Inflammatory macrophage (primary cell): ENCODE measurements around the gene BBIP1.

Experiments used
- DNase-seq, 2 donors: peaks; one replicate each; pipeline ENCODE4 v3.0.0-alpha.2; 2020 to 2022

BBIP1 gene

DNA sequence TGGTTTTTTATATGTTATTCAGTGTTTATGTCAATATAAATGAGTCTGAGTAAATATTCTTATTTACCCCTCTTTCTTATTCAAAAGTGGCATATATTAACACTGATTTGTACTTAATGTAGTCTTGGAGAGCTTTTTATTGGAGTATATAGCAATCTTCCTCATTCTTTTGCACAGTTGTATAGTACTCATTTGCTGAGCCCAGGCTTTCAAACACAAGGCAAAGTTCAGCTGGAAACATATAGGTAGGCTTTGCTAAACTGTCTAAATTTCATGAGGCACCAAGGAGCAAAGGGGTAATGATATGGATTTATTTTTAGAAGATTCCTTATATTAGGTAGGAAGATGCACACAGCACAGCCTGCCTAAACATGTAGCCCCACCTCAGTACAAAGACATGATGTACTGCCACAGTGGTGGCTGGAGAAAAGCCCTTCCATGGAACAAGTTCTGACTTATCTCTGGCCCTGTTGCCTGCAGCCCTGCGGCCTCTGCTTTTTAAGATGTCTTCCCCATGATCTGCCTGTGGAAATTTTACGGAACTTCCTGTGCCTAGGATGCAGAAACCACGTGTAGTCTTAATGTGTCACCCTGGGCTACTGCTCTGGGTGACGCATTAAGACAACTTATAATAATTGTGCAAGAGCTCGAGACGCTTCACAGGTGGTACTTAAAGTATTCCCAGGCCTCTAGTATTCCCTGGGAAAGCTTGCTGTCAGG lies 56.9 kb downstream of the BBIP1 start:
- DNase-seq, result peak; percentile 86 to 90

DNA sequence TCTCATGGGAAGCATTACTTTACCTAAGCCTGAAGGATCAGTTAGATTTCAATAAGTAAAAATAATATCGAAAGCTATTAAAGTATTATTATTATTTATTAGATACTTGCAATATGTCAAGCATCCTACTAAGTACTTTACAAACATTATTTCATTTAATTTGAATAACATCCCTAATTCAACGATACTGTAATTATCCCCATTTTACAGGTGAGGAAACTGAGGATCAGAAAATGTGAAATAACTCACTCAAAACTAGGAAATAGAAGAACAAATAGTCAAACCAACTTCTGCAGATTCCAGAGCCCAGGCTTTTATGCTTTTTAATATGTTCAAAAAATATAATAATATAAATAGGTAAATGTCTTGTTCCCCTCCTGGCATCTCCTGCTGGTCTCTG lies 57.5 kb downstream of the BBIP1 start:
- DNase-seq, result no peak

DNA sequence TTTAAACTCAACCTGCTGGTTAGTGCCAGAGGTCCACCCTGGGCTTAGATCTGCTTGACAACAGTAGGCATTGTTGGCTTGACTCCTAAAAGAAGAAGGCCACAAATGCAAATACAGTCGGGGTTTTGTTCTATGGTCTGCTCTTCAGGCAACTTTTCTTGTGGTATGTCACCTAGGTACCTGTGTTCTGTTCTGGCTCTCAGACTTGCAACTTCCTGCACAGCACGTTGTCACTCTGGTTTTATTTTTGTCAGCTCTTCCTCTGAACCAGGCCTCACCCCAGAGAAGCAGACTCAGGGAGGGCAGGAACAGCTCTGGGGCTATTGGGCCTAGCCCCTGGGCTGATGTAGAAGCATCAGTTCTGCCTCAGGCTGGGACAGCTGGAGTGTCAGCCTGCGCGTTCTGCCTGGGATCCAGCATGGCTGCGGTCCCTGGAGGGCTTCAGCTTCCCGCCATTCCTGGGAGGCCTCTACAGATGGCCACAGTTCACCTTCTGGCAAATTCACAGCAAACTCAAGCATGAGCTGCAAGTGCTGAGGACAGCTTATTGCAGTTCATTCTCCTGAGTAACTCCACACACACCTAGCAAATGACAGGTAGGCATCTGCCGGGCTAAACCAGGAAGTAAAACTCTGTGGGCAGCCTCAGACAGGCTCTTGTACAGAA lies 58.3 kb downstream of the BBIP1 start:
- DNase-seq, result no peak

DNA sequence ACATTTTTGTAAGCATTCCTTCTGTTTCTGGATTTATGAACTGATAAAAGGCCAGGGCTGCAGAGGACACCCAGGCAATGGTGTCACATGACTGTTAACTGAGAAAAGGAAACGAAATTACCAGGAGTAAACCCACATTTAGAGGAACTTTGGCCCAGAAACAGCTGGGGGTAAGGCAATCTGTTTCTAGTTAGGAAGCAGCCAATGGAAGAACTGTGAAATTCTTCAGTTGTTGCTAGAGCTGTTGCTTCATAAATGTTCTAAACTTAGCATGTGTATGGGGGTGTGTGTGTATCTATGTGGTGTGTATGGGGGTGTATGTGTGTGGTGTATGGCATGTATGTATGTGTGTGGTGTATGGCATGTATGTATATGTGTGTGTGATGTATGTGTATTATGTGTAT lies 59.0 kb downstream of the BBIP1 start:
- peak; percentile 90 to 92 for DNase-seq

DNA sequence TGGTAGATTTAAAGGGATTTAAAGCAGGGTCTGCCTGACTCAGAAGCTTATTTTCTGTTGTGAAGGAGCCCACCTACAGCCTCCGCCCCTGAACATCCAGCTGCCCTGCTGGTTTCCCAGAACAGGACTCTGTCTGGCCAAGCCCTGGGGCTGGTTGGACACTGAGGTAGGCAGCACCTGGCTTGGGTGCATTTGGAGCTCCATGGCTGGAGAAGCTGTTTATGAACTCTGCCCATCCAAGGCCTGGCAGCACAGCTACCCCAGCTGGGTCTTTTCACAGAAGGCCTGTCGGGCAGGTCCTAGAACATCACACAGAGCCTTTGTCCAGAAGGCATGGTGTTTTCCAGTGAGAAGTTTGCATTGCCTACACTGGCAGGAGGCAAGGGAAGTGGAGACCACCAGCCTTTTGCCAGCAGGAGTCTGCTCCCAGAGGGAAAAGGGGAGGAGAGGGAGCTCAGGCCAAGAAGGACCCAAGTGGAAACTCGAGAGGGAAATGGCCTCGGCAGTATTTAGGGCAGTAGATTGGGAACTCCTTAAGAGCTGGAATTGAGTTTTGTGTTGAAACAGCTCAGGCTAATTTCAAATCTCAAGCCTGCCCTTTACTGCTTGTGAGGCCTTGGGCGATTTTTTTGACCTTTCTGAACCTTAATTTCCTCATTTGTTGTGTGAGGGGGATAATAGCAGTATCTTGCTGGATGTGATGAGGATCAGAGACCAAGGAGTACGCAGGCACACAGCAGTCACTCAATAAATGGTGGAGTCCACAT lies 59.6 kb downstream of the BBIP1 start:
- DNase-seq, result peak; percentile 79 to 85

DNA sequence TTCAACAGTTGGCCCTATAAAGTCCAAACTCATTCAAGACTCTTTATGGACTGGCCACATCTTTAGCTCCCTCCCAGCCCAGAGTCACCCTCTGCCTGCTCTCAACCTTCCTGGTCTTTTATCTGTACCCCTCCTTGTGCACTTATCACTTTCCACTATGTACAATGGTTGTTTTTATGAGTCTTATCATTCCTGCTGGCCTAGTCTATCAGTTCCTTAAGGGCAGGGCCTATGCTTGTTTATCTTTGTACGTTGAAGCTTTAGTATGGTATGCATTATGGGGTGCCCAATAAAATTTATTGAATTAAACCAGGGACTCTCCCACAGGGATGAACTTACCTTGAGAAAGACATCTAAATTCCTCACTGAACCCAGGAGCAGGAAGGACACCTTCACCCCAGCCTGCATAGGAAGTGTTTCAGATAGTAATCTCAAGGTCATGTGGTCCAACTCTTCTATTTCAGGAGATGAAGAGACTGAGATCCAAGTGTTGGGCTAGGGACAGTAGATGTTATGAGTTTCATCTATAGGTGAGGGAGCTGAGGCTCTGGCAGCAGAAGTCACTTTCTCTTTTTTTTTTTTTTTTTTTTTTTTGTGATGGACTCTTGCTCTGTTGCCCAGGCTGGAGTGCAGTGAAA lies 60.6 kb downstream of the BBIP1 start:
- DNase-seq, result no peak

DNA sequence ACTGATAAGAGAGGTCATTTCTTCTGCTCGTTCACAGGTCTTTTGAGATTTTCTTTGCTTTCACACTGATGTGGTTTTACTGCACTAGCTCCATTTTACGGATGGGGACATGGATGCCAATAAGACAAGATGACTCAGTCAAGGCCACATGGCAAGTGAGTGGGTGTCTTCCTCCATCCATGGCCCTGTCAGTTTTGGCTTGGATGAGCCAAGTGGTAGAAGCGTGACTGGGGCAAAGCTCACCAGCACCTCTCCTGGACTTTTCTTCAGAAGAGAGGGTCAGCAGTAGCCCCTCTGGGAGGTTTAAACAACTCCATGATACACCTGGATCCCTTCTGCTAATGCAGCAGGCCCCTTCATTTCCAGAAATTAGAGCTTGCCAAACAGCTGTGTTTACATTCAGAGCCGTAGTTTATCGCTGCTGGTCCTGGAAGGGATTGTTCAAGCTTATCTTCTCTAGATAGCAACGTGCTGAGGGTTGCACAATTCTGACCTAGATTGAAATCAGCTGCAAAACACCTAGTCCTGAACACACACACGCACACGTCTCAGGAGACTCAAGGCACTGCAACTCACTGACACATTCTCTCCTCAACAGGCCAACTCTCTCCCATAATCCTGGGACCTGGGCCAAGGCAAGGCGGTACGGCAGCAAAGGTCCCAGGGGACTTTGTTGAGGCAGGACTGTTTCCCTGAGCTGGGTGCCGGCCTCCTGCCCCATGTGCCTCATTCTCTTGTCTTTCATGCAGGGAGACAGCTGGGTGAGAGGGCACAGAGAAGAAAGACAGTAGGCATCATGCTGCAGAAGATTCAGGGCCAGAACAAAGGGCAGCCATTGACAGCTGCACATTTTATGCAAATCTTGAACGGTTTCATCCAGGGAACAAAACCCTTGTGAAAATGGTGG lies 61.5 kb downstream of the BBIP1 start:
- peak; percentile 68 to 86 for DNase-seq

DNA sequence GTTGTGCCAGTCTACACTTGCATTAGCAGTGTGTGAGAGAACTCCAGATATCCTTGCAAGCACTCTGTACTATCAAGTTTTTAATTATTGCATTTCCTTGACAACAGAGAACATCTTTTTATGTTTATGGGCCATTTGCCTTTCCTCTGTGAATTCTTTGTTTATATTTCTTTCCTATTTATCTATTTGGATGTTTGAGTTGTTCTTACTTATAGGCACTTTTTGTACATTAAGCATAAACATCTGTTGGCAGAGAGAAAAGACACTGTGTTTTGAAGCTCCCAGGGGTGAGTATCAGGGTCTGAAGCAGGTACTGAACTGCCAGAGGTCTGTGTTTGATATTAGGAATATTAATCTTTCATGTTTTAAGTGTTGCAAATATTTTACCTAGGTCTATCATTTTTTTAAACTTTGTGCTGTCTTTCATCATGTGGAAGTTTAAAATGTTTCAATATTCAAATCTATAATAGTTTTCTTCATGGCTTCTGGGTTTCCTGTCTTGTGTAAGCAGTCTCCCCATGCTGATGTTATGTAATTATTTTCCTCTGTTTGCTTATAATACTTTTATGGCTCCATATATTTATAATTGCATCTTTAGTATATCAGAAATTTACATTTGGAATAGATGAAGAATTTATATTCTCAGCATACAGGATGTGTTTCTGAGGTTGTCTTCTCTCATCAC lies 64.9 kb downstream of the BBIP1 start:
- peak in 1 of 2 donors; percentile 52 for DNase-seq

DNA sequence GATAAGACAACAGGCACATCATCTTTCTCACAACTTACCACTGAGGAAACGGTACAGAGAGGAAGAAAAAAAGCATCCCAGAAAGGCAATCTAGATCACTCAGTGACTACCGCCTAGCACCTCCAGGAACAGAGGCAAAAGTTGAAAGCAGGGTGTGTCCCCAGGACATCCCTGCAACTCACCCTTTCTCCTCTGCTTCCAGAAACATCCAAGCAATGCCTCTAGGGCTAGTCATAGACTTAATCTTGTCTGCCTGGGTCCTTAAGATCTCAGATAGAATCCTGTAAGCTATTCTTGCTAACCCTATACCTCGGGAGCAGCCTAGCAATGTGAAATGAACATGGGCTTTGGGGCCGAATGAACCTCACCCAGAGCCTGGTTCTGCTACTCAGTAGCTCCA lies 66.0 kb downstream of the BBIP1 start:
- DNase-seq, result no peak

DNA sequence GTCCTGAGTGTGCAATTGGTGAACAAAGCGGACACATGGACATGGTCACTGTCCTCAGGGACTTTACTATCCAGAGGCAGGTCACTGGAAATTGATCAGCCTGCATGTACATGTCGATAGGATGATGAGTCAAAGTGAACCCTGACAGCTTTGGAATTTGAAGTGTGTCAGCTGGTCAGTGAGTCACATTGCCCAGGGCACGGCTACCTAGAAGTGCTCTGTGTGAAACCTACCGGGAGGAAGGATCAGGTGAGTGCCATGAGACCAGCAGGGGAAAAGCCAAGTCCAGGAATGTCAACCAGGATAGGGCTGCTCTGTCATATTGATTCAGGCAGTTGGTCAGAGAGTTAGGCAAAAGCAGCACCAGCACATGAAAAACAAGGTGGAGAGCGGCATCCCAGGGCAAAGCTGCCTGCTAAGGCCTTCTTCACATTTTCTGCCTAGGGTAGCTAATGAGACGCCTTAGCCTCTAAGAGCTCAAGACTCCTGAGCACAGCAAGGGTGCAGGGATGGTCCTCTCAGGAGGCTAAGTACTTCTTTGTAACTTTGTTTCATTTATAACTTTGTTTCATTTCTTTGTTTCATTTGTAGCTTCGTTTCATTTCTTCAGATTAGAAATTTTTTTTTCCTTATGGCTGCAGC lies 66.6 kb downstream of the BBIP1 start:
- DNase-seq, result no peak

DNA sequence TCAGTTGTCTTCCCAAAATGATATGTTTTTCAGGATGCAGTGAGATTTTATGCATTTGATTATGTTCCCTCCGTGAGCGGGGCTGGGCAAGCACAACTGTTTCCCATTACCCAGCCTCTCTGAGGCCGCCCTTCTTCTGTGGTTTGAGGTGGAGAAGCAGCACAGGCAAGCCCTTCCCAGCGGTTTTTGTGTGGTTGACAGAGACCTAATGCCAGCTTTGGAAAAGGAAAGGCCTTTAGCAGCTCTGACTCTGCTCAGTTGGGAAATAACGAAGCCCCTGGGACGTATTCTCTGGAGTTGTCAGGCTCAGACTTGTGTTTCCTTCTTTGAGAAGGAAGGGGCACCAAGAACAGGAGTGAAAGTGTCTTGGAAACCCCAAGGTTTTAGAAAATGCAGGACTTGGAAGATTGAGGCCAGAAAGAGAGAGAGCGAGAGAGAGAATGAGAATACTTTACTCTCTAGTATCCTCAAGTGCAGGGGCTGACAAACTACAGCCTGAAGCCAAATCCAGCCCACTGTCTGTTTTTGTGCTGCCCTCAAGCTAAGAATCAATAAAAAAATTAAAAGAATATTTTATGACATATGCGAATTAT lies 67.9 kb downstream of the BBIP1 start:
- DNase-seq, result no peak

DNA sequence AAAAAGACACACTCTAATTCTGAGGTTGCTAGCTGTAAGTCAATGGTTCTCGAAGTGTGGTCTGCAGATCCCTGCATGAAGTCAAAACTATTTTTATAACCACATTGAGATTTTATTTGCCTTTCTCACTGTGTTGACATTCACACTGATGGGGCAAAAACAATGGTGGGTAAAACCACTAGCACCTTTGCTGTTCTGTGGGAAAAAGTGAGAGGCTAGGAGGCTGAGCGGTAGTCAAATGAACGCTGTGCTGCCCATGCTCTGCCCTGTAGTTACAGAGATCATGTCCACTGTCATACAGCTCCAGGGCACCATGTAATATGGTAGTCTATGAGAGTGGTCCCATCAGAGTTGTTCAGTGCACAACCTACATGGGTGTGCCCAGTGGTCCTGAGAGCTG lies 68.9 kb downstream of the BBIP1 start:
- DNase-seq, result no peak
